ENCODE data around the gene CAMK2D. TPM values are rescaled to one million over a fixed set of nuclear protein-coding genes. Genes with fewer than 3 reads are reported as not detected.

The CAMK2D gene
- total RNA-seq, 4 donors from 2014 or later, result 48.2 to 66.2 (median 51.2) TPM

GRCh38 chr4:113638562-113638832, 123.0 kb downstream of the CAMK2D start:
- no peaks in the 10 kb centered on the region for H3K27me3 ChIP-seq
- H3K27ac ChIP-seq (replicated peaks in 1 of 4), result no peak overlapping the region
- DNase-seq (ENCODE audit: extremely low spot score), result no peak
- H3K9me3 ChIP-seq, result no peaks in the 10 kb centered on the region
- intact Hi-C loops (cut with DNase I), result no loop called here
- H3K4me3 ChIP-seq, result no peak overlapping the region
- 90% methylated on average over 3 of the region's 3 CpGs for WGBS
- peaks cover 46 to 62% (median 49%) of the 10 kb centered on the region in 4 donors for H3K4me1 ChIP-seq
- TF ChIP-seq POLR2AphosphoS5 (IDR thresholded peaks at IDR 0.05) (no peak), EP300 (IDR thresholded peaks at IDR 0.05) (no peak), POLR2A (IDR thresholded peaks at IDR 0.05; ENCODE audit: low read depth) (no peak)
- TF ChIP-seq, protein P1, sequence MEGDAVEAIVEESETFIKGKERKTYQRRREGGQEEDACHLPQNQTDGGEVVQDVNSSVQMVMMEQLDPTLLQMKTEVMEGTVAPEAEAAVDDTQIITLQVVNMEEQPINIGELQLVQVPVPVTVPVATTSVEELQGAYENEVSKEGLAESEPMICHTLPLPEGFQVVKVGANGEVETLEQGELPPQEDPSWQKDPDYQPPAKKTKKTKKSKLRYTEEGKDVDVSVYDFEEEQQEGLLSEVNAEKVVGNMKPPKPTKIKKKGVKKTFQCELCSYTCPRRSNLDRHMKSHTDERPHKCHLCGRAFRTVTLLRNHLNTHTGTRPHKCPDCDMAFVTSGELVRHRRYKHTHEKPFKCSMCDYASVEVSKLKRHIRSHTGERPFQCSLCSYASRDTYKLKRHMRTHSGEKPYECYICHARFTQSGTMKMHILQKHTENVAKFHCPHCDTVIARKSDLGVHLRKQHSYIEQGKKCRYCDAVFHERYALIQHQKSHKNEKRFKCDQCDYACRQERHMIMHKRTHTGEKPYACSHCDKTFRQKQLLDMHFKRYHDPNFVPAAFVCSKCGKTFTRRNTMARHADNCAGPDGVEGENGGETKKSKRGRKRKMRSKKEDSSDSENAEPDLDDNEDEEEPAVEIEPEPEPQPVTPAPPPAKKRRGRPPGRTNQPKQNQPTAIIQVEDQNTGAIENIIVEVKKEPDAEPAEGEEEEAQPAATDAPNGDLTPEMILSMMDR (IDR thresholded peaks at IDR 0.05), result no peak
- H3K36me3 ChIP-seq, result no peaks in the 10 kb centered on the region

- H3K27ac ChIP-seq (replicated peaks in 1 of 4), result no peak overlapping the region
- no peaks in the 10 kb centered on the region for H3K27me3 ChIP-seq
- intact Hi-C loops (cut with DNase I), result no loop called here
- TF ChIP-seq, protein P1 (IDR thresholded peaks at IDR 0.05), result no peak
- TF ChIP-seq EP300 (IDR thresholded peaks at IDR 0.05), result no peak
- TF ChIP-seq POLR2A (IDR thresholded peaks at IDR 0.05; ENCODE audit: low read depth), result no peak
- TF ChIP-seq POLR2AphosphoS5 (IDR thresholded peaks at IDR 0.05), result no peak
- no peaks in the 10 kb centered on the region for H3K9me3 ChIP-seq
- no peaks in the 10 kb centered on the region for H3K36me3 ChIP-seq
- peaks cover 48 to 67% (median 50%) of the 10 kb centered on the region in 4 donors for H3K4me1 ChIP-seq
- 98% methylated on average over 2 of the region's 2 CpGs for WGBS
- no peak for DNase-seq (ENCODE audit: extremely low spot score)
- no peak overlapping the region for H3K4me3 ChIP-seq
Measured at GRCh38 chr4:113637823-113638561, 123.5 kb downstream of the CAMK2D start.

GRCh38 chr4:113637363-113637762, 124.2 kb downstream of the CAMK2D start:
- no peak for TF ChIP-seq POLR2A (IDR thresholded peaks at IDR 0.05; ENCODE audit: low read depth)
- TF ChIP-seq EP300 (IDR thresholded peaks at IDR 0.05), result no peak
- TF ChIP-seq, protein P1 (IDR thresholded peaks at IDR 0.05), result no peak
- no peak for TF ChIP-seq POLR2AphosphoS5 (IDR thresholded peaks at IDR 0.05)
- WGBS, result 3% methylated on average over 1 of the region's 1 CpG
- peaks cover 48 to 69% (median 50%) of the 10 kb centered on the region in 4 donors for H3K4me1 ChIP-seq
- intact Hi-C loops (cut with DNase I), result no loop called here
- H3K9me3 ChIP-seq, result no peaks in the 10 kb centered on the region
- H3K27ac ChIP-seq (replicated peaks in 1 of 4), result no peak overlapping the region
- no peaks in the 10 kb centered on the region for H3K36me3 ChIP-seq
- DNase-seq (ENCODE audit: extremely low spot score), result no peak
- H3K27me3 ChIP-seq, result no peaks in the 10 kb centered on the region
- no peak overlapping the region for H3K4me3 ChIP-seq

- peaks cover 48 to 71% (median 50%) of the 10 kb centered on the region in 4 donors for H3K4me1 ChIP-seq
- intact Hi-C loops (cut with DNase I), result no loop called here
- TF ChIP-seq POLR2AphosphoS5 (IDR thresholded peaks at IDR 0.05), result no peak
- no peak for TF ChIP-seq POLR2A (IDR thresholded peaks at IDR 0.05; ENCODE audit: low read depth)
- TF ChIP-seq EP300 (IDR thresholded peaks at IDR 0.05), result no peak
- TF ChIP-seq, protein P1 (IDR thresholded peaks at IDR 0.05), result no peak
- no peak for DNase-seq (ENCODE audit: extremely low spot score)
- H3K4me3 ChIP-seq, result no peak overlapping the region
- H3K36me3 ChIP-seq, result no peaks in the 10 kb centered on the region
- H3K27ac ChIP-seq (replicated peaks in 1 of 4), result no peak overlapping the region
- no peaks in the 10 kb centered on the region for H3K27me3 ChIP-seq
- H3K9me3 ChIP-seq, result no peaks in the 10 kb centered on the region
Measured at GRCh38 chr4:113636877-113637276, 124.7 kb downstream of the CAMK2D start.

DNA sequence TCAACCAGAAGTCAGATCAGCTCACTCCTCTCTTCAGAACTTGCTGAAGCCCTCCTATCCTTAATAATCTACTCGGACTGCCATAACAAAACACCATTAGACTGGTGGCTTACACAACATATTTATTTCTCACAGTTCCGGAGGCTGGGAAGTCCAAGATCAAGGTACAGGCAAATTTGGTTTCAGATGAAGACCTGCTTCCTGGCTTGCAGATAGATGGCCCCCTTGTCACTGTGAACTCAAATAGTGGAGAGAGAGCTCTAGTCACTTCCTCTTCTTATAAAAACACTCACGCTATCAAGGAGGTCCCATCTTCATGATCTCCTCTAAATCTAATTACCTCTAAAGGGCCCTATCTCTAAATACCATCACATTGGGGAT, 125.1 kb downstream of the CAMK2D start:
- H3K36me3 ChIP-seq, result no peaks in the 10 kb centered on the region
- intact Hi-C loops (cut with DNase I), result no loop called here
- no peak for DNase-seq (ENCODE audit: extremely low spot score)
- peaks cover 48 to 71% (median 50%) of the 10 kb centered on the region in 4 donors for H3K4me1 ChIP-seq
- no peak overlapping the region for H3K27ac ChIP-seq (replicated peaks in 1 of 4)
- H3K4me3 ChIP-seq, result no peak overlapping the region
- TF ChIP-seq POLR2A (IDR thresholded peaks at IDR 0.05; ENCODE audit: low read depth) (no peak), EP300 (IDR thresholded peaks at IDR 0.05) (no peak), POLR2AphosphoS5 (IDR thresholded peaks at IDR 0.05) (no peak)
- TF ChIP-seq, protein P1 (IDR thresholded peaks at IDR 0.05), result no peak
- H3K9me3 ChIP-seq, result no peaks in the 10 kb centered on the region
- WGBS, result 83% methylated on average over 3 of the region's 3 CpGs
- no peaks in the 10 kb centered on the region for H3K27me3 ChIP-seq

Measured in esophagus muscularis mucosa (tissue), 4 donors.